Stomach (tissue), 4 donors: ENCODE results near the gene SLC25A13.

Source experiments
- EP300 ChIP-seq: sonication (generic); formaldehyde crosslinking; IDR thresholded peaks from one replicate; pipeline ENCODE4 v1.6.1; 2017; ENCODE audit warnings: antibody characterized with exemption
- POLR2A ChIP-seq, 4 donors: fragments of 450-650 bp; IDR thresholded peaks; one replicate each; pipeline ENCODE4 v1.6.1; 2016; ENCODE audit warnings: antibody characterized with exemption in 4 of 4, control low read depth in 2 of 4, mild to moderate bottlenecking in 1 of 4, moderate library complexity in 1 of 4
- TF ChIP-seq, protein P1 (sequence below), 7 experiments: fragments of 450-650 bp in 4 of 7; fragments of 200-600 bp in 3 of 7; sonication (generic) in 3 of 7; IDR thresholded peaks; one replicate each; pipeline ENCODE4 v1.5.1; 2016 to 2019; ENCODE audit warnings: antibody characterized with exemption in 7 of 7, control low read depth in 2 of 7, mild to moderate bottlenecking in 1 of 7

DNA sequence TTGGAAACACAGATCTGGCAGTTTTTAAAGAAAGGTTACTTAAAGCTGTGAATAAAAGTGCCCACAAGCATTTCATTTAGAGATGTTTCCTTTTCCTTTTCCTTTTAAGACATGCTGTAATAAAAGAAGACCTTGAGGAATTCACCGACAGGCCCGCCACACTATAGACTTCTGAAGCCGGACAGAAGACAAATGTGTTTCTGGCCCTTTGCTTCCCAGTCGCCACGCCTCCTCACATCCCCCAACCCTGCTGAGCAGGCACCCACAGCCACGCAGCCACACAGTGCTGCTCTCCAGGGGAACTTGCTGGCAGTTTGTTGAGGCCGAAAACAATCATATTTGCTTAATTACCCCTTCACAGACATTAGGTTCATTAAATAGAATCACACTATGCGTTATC, 83.4 kb downstream of the SLC25A13 start:
- no peak for TF ChIP-seq POLR2A (IDR thresholded peaks at IDR 0.05)
- TF ChIP-seq, protein P1, sequence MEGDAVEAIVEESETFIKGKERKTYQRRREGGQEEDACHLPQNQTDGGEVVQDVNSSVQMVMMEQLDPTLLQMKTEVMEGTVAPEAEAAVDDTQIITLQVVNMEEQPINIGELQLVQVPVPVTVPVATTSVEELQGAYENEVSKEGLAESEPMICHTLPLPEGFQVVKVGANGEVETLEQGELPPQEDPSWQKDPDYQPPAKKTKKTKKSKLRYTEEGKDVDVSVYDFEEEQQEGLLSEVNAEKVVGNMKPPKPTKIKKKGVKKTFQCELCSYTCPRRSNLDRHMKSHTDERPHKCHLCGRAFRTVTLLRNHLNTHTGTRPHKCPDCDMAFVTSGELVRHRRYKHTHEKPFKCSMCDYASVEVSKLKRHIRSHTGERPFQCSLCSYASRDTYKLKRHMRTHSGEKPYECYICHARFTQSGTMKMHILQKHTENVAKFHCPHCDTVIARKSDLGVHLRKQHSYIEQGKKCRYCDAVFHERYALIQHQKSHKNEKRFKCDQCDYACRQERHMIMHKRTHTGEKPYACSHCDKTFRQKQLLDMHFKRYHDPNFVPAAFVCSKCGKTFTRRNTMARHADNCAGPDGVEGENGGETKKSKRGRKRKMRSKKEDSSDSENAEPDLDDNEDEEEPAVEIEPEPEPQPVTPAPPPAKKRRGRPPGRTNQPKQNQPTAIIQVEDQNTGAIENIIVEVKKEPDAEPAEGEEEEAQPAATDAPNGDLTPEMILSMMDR (IDR thresholded peaks at IDR 0.05): no peak
- no peak for TF ChIP-seq EP300
